Measurements from ENCODE around the gene USP6NL. TPM values are rescaled to one million over a fixed set of nuclear protein-coding genes. Genes with fewer than 3 reads are reported as not detected.

The USP6NL gene
- total and polyA plus RNA-seq, 9 of the 15 experiments (the other 6 are each of a cell fraction or from before 2014, with no cell fraction given), result 3.2 to 26.6 (median 19.8) TPM

DNA sequence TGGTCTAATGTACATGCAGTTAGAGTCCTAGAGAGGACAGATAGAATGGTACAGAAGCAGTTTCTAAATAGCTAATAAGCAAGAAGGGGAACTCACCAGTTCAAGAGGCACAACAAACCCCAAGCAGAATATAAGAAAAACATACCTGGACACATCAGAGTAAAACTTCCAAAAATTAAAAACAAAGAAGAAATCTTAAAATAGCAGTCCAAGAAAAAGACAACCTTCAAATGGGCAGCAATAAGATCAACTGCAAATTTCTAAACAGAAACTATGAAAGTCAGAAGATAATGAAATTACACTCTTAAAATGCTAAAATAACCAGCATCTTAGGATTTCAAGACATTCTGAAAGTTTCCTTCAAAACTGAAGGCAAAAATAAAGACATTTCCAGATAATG, 55.9 kb downstream of the USP6NL start:
- no peak for FAIRE-seq
- Histone ChIP-seq H3K4me3 (no peak overlapping the region), H4K20me1 (replicated peaks; ENCODE audit: control insufficient read depth, insufficient read depth, low read length) (no peaks in the 10 kb centered on the region), H3K9me3 (replicated peaks; ENCODE audit: control insufficient read depth, insufficient read depth, low read depth, low read length) (no peaks in the 10 kb centered on the region; the same call in 1 of the 2 replicates), H3K4me1 (replicated peaks in 1 of 2; ENCODE audit: control insufficient read depth in 2 of 2, insufficient read depth in 2 of 2, low read length in 2 of 2) (peaks cover 3 to 23% of the 10 kb centered on the region in 2 experiments; a peak in 2 of 5 replicates), H2AFZ (ENCODE audit: low read depth, low read length) (no peak overlapping the region), H3K27me3 (ENCODE audit: control insufficient read depth in 2 of 2, insufficient read depth in 2 of 2, low read length in 2 of 2) (no peaks in the 10 kb centered on the region), H3K9me1 (ENCODE audit: control insufficient read depth, insufficient read depth, low read length) (no peaks in the 10 kb centered on the region), H3K79me2 (ENCODE audit: control insufficient read depth, insufficient read depth, low read length) (peaks cover 94% of the 10 kb centered on the region), H3K27ac (ENCODE audit: extremely low read depth, low read depth, low read length) (no peak overlapping the region), H3K9ac (ENCODE audit: insufficient read depth in 1 of 2, low read depth in 2 of 2, low read length in 2 of 2) (no peak overlapping the region), H3K36me3 (ENCODE audit: control insufficient read depth, insufficient read depth, low read length) (peaks cover 4% of the 10 kb centered on the region; the same call in 2 of the 3 replicates), H3K4me2 (ENCODE audit: insufficient read depth, low read length) (no peak overlapping the region)
- ChIA-PET POLR2A (interaction anchor here (0.8 kb wide), 1 partner anchor 338 kb away, joined by 3 read pairs; no protein-coding TSS in a partner anchor), CTCF (ENCODE audit: low intra/inter-chr PET ratio) (no interaction called here)
- DNase-seq (ENCODE audit: extremely low read depth in 1 of 4, low spot score in 3 of 4), result no peak
- ATAC-seq, result no peak
- TF ChIP-seq TRIM24 (IDR thresholded peaks at IDR 0.05), result peak; percentile 53 to 82; a peak in 3 of 4 replicates
- no peak for TF ChIP-seq ELK3 (CRISPR knock-in tag; IDR thresholded peaks at IDR 0.05)
- no peak for TF ChIP-seq ZEB2 (IDR thresholded peaks at IDR 0.05)
- no peak for TF ChIP-seq ZBTB49 (CRISPR knock-in tag; IDR thresholded peaks at IDR 0.05; ENCODE audit: borderline replicate concordance)
- no peak for TF ChIP-seq HDAC8 (tag; IDR thresholded peaks at IDR 0.05)
- peak; percentile 94 for TF ChIP-seq TRIM28 (IDR thresholded peaks at IDR 0.05)
- no peak for TF ChIP-seq SREBF2 (CRISPR knock-in tag; IDR thresholded peaks at IDR 0.05)
- 0 out of 2 replicates have a peak, but pooled peaks have one; percentile 37 for TF ChIP-seq CBX5 (IDR thresholded peaks at IDR 0.05; ENCODE audit: borderline replicate concordance, low read depth)
- TF ChIP-seq NCOA6 (IDR thresholded peaks at IDR 0.05), result no peak
- peak; percentile 51; the same call in 1 of the 2 replicates for TF ChIP-seq XRCC3 (IDR thresholded peaks at IDR 0.05)
- TF ChIP-seq HOXB6 (CRISPR knock-in tag; IDR thresholded peaks at IDR 0.05; ENCODE audit: borderline replicate concordance), result no peak
- no peak for TF ChIP-seq ZBTB7A (IDR thresholded peaks at IDR 0.05; ENCODE audit: borderline replicate concordance, control insufficient read depth, low read depth, low read length)
- TF ChIP-seq ARHGAP35 (IDR thresholded peaks at IDR 0.05; ENCODE audit: partially characterized antibody), result no peak
- no peak for TF ChIP-seq EHMT2 (IDR thresholded peaks at IDR 0.05)
- TF ChIP-seq CBX3 (IDR thresholded peaks at IDR 0.05; ENCODE audit: borderline replicate concordance in 1 of 2, low read length in 2 of 2), result peak in 1 of 2 experiments; percentile 93; a peak in 2 of 3 replicates
- peak; percentile 47 for TF ChIP-seq ZNF280A (IDR thresholded peaks at IDR 0.05; ENCODE audit: low read depth, partially characterized antibody)
- TF ChIP-seq EP300 (IDR thresholded peaks at IDR 0.05; ENCODE audit: low read length), result no peak
- TF ChIP-seq ZKSCAN1 (IDR thresholded peaks at IDR 0.05; ENCODE audit: low read depth, low read length), result no peak
- BruUV-seq (replicated peaks), result no TSS peak
- intact Hi-C loops (cut with micrococcal nuclease) (no loop called here), in situ Hi-C loops (cut with MboI) (no loop called here)
